Posterior cingulate gyrus (tissue), 11 donors: ENCODE measurements around the gene COL23A1.

Experiments
- DNase-seq, 10 donors: peaks; one replicate each; pipeline versions ENCODE4 v3.0.0 to v3.0.0-alpha.2; 2020 to 2021; ENCODE audit warnings: mixed read lengths in 3 of 10
- intact Hi-C: fragments of 100-400 bp; cut with DNase I; formaldehyde crosslinking; loops from one replicate; pipeline ENCODE4 v1.15.1; 2023

COL23A1 gene

DNA sequence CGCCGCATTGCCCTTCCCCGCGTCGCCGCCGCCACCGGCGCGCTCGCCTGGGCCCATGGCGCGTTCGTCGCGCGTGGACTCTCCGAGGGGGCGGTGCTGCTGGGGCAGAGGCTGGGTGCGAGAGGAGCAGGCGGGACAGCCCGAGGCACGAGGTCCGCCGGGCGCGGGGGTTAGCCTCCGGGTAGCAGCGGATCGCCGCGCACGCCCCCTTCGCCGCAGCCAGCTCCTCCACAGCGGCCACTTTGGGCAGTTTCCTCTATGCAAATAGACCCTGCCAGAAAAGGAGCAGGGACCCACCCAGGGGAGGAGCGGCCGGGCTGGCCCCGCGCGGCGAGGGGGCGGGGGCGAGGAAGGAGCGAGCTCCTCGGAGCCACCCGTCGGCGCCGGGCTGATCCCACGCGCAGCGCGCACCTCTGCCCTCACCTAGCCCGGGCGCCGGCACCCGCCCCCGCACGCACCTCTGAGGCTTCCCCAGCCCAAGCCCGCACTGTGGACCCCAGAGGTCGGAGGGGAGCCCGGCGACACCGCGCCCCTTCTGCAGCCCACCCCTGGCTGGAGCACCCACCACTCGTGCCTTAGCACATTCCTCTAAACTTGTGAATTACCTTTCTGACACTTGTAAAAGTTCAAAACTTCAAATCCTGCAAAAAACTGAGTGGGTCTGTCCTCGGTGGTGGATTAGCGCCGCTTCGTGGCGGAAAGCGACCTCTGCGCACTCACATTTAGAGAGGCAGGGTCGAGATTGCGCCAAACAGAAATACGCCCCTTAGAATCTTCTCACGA is at the start of gene COL23A1:
COL23A1 (minus strand) TSS at position 253 of the 783 bp plus-strand sequence.
- DNase-seq, result peak in 9 of 10 donors; percentile 30 to 90 (median 56)
- intact Hi-C loops, result loop anchor here (2.0 kb wide), 2 partner anchors 310 to 356 kb away; no protein-coding TSS in a partner anchor

DNA sequence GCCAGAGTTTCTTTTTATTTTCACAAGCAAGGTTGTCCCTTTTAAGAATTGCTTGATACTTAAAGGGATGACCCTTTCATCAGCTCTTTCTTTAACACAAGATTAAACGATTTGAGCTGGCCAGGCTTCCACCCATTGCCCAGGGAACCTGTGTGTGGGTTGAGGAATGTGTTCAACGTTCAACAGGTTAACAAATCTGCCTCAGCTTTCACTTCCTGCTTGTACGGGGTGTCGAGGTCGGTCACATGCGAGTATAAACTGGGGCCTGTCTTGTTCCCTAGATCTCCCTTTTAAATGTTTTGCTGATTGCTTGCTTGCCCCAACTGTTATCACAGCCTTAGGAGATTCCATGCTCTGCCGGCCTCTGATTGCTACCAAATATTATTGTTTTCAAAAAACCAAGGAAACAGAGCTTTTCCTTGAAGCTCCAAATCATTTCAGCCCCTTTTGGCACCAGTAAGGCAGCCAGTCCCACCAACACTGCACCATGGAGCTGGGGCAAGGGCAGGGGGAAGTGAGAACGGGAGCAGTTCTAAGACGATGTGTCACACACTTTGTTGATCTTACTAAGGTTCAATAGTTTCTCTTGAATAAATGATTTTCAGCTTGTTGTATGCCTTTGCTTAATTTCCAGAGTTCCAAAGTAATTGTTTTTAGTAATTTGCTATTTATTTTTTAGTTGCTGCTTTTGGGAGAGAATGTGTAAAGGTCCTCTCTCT is 47.3 kb upstream of the COL23A1 start:
- DNase-seq, result no peak
- intact Hi-C loops, result no loop called here

DNA sequence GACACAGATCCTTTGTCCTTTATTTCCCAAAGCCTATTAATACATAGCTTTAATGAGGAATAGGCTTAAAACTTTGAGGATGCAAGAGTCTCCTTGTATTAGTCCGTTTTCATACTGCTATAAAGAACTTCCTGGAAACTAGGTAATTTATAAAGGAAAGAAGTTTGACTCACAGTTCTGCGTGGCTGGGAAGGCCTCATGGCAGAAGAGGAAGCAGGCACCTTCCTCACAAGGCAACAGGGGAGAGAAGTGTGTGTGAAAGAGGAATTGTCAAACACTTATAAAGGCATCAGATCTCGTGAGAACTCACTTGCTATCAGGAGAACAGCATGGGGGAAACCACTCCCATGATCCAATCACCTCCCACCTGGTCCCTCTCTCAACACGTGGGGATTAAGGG is 42.1 kb upstream of the COL23A1 start:
- intact Hi-C loops, result no loop called here
- DNase-seq, result no peak

DNA sequence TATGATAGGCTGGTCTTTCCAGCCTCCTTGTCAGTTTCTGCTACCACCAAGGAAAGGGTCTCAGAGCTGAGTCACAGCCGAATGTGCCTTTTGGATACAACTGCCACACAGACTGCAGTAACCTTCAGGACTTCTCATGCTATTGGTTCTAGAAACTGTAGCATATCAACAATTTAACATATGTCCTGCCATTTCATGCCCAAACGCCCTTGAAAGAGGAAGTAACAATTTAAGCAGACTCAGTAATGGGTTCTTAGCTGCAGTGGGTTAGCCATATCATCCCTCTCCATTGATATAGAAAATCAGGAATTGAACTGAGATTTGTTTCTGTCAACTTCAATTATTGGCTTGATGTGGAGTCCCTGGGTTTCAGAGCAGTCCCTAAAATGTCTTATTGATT is 40.8 kb upstream of the COL23A1 start:
- no peak for DNase-seq
- intact Hi-C loops, result no loop called here

DNA sequence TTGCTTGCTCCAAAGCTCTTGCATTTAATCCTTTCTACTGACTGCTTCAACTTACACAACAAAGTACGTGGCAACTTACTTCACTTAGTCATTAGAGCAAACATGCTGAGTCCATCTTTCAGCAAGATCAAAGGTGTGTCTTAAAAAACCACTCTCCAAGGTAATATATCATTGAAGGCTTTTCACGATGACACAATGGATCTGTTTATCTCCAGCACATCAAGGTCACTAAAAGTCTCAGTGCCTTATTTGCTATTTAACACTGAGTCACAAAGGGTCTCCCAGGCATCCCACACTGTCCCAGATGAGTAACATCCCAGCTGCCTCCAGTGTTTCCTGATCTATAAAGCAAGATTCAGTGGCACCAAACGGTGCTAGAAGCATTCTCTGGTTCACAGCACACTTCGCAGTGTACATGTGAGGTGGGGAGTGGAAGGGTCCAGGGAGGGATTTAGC is 40.3 kb upstream of the COL23A1 start:
- DNase-seq, result no peak
- intact Hi-C loops, result no loop called here

DNA sequence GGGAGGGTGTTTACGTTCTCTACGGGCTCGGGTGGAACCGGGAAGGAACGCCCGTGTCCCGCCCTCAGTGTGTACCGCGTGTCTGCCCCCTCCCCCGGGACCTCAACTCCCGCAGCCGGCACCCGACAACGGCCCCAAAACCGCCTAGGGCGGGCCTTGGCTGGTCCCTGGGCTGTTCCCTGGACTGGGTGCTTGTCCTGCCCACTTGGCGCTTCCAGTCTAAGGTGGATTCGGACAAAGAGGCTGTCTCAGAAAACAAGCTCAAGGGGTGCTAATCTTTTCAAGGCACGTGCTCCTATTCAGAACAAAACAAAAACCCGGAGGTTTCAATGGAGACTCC is 37.0 kb upstream of the COL23A1 start:
- DNase-seq, result no peak
- intact Hi-C loops, result loop anchor here (2.0 to 10.0 kb wide), 3 partner anchors 108 to 928 kb away; partner anchors contain the start of genes RUFY1 and ZNF354A

DNA sequence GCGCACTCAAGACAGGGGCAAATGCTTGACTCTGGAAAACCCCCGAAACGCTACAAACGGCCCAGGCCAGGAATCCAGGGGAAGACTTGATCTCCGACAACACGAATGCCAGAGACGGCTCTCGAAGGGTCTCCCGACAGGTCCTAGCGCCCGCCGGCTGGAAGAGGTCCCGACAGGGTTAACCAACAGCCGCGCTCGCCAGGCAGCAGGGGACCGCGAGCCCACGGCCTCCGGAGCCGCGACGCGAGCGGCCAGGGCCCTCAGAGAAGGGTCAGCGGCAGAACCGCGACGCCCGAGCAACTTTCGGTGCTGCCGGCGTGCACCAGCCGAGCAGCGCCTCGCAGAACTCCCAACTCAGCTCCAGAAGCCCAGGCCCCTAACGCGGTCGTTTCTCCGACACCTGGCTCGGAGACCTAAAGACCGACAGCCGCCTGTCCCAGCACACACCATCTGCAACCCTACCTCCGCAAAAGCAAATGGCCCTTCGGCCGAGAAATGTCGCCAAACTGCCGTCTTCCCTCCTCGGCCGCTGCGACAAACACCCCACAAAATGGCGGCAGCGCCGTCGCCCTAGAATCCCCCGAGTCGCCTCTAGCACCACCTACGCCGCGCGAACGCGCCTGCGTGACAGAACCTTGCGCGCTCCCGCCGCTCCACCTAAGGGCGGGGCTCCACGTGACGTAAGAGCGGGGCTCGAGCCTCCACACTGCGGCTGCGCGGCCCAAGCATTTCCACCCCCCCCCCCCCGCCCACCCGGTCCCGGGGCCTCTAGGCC is 36.5 kb upstream of the COL23A1 start, which contains the start of gene CLK4:
CLK4 (minus strand) TSS at position 567 of the 775 bp plus-strand sequence. CDS start 3,634 bp downstream, outside the sequence.
- DNase-seq, result peak; percentile 91 to 99 (median 95)
- intact Hi-C loops, result loop anchor here (2.0 to 10.0 kb wide), 3 partner anchors 108 to 928 kb away; partner anchors contain the start of genes RUFY1 and ZNF354A

DNA sequence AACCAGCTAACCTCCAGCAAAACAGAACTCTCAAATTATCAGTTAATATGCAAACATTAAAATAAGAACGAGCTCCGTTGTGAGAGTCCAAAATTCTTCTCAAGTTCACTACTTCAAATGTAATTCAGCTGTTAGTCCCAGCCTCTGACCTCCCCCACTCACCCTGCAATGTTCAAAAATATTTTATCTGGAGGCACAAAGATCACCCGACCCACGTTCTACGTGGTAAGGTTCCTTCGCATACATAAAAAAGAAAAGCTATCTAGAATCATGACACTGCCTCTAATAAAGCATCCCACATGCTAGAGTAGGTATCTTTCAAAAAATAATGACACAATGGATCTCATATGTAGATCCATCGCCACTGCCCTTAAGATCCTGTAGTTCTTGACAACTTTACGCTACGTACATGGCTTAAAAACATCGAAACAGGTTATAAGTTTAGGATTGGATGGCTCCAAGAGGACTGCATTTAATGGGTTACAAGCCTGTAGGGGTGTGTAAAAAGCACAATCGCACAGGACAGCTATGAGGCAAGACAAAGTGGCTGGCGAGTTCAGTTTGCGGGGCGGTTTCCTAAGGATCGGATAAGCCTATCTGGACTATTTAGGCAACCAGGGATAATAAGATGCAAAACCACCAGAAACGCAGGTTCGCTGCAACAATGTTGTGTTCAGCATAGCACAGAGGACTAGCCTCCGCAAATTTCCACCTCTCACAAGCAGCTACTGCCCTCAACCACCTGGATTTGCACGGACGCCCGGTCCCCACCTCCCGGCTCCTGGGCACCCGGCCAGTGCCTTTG is 35.7 kb upstream of the COL23A1 start:
- DNase-seq, result peak in 2 of 10 donors; percentile 11 to 23
- intact Hi-C loops, result loop anchor here (2.0 to 10.0 kb wide), 3 partner anchors 109 to 929 kb away; partner anchors contain the start of genes RUFY1 and ZNF354A

DNA sequence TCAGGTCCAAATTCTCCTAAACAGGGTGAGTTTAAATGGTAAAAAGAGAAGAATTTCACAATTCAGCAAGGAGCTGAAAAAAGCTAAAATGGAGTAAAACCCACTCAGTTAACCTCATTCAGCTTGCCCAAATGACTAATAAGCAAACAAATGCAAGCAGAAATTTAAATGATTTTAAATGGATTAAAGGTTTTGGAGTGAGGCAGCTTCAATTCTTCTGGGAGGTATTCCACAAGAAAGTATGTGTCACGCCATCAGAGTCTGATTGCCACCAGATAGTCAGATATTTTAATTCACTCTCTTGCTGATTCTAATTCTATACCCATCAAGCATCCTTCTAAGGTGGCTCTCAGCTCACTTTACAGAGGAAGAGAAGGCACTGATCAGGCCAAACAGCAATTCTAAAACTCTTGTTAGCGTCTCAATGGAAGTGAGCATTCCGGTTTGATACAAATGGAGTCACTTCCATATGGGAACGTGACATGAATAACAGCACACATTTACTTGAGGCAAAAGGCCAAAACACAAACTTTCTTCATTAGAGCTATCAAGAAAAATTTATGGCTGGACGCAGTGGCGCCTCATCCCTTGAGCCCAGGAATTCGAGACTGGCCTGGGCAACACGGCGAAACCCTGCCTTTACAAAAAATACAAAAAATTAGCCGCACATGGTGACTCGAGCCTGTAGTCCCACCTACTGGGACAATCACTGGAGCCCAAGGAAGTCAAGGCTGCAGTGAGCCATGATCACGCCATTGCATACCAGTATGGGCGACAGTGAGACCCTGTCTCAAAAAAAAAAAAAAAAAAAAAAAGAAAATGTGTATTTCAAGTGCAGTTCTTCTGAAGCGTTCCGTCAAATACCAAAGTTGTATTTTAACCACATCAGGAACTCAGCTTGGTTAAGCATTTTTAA is 34.7 kb upstream of the COL23A1 start:
- DNase-seq, result peak in 1 of 10 donors; percentile 42
- intact Hi-C loops, result loop anchor here (10.0 kb wide), 2 partner anchors 110 to 930 kb away; partner anchors contain the start of genes RUFY1 and ZNF354A

DNA sequence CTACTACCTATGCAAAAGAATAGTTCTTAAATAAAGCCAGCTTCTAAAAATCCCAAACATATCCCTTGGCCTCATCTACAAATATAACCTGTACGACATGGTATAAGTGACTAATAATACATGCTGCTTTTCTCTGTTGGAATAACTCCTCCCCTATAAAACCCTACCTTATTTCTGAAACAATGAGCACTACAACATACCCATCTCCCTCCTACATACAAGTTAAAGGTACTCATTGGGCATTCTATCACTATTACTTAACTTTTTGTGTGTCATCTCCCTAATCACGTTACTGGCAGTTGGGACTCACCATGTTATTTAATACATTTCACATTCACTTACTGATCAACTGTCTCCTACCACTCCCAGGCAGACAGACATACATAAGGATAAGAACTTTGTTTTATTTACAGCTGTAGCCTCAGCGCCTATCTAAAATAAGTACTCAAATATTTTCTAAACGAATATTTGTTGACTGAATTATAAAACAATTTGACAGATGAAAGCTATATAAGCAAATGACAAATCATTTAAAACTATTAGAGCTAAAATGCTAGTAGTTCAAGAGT is 32.6 kb upstream of the COL23A1 start:
- DNase-seq, result no peak
- intact Hi-C loops, result loop anchor here (10.0 kb wide), 2 partner anchors 112 to 932 kb away; partner anchors contain the start of genes RUFY1 and ZNF354A

DNA sequence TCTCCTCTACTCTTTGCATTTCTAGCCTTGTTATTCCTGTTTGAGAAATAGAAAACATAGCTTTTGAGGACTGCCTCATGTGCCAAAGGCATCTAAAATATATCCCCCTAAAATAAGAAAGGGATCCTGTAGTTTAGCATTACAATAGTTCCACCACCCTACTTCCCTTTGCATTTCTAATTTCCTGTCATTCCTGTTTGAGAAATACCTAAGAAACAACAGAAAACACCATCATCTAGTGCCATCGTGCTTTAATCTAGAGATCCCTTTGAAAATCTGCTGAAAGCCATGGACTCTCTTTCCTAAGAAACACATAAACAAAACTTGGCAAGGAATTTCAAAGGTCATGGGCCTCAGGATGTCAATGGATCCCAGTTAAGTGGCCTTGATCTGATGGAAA is 29.2 kb upstream of the COL23A1 start:
- intact Hi-C loops, result no loop called here
- no peak for DNase-seq

DNA sequence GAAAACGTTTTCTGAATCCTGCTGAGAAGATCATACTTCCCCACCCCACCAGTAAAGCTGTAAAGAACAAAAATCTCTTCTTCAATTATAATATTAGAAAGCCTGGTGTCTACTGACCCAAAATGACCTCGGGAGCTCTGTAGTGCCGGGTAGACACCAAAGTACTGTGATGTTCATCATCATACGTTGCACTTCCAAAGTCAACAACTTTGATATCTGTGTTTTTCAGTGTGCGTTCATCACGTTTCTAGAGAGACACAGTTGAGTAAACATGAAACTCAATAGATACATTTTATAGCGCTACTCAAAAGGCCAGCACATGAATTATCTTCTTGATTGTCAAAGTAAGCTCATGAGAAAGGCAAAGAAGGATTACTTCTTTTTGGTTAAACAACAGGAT is 22.1 kb upstream of the COL23A1 start:
- intact Hi-C loops, result no loop called here
- DNase-seq, result no peak

DNA sequence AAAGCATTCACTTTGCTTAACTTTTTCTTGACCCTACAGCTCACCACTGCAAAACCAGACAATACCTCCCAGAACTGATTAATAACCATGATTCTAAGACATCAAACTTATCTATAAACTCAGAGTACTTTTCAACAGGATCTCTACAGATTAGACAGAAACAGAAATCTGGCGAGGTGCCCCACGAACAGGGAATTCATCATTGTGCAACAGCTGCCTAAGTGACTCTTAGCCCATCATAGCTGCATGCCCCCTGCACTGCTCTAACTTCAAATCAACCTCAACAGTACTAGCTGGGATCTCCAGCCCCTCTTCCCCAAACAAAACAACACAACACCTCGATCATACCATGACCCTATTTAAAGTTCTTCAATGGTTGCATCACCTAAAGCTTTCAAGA is 16.1 kb upstream of the COL23A1 start:
- intact Hi-C loops, result no loop called here
- no peak for DNase-seq

DNA sequence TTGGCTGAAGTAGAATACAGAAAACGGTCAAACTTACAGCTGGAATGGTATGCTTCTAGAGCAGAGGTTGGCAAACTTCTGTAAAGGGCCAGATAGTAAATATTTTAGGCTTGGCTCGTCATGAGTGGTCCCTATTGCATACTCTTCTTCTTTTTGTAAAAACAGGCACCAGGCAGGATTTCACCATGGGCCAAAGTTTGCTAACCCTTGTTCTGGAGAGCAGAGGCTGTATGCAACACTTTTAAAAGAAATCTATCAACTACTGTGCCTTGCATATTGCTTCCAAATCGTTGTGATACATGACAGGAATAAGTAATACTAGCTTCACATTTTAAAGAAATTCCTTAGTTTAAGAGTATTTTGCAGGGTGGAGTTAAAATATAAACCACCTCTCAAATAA is 15.6 kb upstream of the COL23A1 start:
- DNase-seq, result no peak
- intact Hi-C loops, result no loop called here

DNA sequence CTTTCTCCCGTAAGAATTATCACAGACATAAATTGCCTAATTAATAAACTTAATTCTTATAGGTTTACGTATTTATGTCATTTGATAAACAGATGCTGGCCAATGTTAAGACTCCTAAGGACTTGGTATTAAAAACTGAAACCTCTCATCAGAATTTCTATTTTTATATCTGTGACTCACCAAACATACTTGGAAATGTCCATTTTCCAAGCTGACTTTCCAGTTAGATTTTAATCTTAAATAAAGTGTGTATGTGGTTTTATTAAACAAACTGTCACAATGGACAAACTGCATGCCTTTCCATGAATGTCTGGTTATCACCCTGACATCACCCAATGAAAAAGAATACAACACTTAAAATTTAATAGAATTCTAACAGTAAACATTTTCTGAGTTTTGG is 12.6 kb upstream of the COL23A1 start:
- intact Hi-C loops, result no loop called here
- no peak for DNase-seq

DNA sequence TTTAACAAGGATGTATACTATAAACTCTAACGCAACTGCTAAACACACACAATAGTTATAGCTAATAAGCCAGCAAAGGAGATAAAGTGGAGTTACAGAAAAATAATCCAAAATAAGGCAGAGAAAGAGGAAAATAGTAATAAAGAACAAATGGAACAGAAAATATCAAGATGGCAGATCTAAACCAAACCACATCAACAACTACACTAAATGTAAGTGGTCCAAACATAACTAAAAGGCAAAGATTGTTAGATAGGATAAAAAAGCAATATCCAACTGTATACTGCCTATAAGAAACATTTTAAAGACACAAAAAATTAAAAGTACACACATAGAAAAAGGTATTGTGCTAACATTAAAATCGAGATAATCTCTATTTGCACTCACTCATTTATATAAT is 5.6 kb upstream of the COL23A1 start:
- intact Hi-C loops, result no loop called here
- DNase-seq, result no peak

DNA sequence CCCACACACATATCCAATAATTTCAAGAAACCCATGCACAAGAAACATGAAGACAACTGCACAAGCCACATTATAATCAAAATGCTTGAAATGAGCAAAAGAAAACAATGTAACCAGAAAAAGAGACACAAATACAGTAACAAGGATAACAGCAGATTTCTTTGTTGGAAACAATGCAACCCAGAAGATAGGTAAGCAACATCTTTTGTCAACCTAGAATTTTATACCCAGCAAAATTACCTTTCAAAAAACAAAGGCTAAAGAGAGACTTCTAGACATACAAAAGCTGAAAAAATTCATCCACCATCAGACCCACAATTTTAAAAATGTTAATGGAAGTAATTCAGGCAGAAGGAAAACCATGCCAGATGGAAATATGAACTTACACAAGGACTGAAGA is 5.0 kb upstream of the COL23A1 start:
- intact Hi-C loops, result no loop called here
- DNase-seq, result no peak

DNA sequence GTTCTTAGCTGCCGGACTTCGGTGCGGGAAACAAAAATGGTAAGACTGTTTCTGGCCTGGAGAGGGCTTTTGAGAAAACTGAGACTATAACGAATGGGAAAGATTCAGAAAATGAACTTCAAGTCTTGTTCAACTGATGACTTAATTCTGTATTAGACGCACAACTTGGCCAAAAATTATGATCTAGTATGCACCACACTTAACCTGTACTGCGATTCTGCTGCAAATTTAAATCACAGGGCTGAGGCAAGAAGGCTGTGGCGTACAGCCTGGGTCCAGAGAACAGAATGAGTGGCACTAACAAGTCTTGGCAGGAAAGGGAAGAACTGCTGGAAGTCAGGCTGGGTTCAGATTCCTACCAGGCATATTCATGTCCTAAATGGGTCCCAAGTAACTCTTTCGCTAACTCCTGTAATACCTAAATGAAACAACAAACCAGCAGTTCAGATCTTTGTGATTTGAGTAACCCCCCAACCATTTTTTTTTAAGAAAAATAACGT is 781 bp upstream of the COL23A1 start:
- no peak for DNase-seq
- intact Hi-C loops, result loop anchor here (2.0 kb wide), 2 partner anchors 310 to 356 kb away; no protein-coding TSS in a partner anchor
